ENCODE data around the gene URB2. TPM values are rescaled to one million over a fixed set of nuclear protein-coding genes. Genes with fewer than 3 reads are reported as not detected.

Gene URB2
- polyA plus RNA-seq, 1 of the 3 experiments (the other 2 are of a cell fraction): 8.2 TPM

Other genes starting within 250 kb of the URB2 start
- gene ACTA1, start 192.2 kb upstream of the URB2 start, polyA plus RNA-seq (2012; rRNA removed): 0.21 and 0.36 TPM in 2 replicates
- 10.9 and 14.8 TPM in 2 replicates for gene NUP133, start 117.9 kb upstream of the URB2 start, polyA plus RNA-seq (2012; rRNA removed)
- 5.7 and 7.4 TPM in 2 replicates for gene ABCB10, start 67.5 kb upstream of the URB2 start, polyA plus RNA-seq (2012; rRNA removed)
- 17.1 and 19.1 TPM in 2 replicates for gene TAF5L, start 125 bp upstream of the URB2 start, polyA plus RNA-seq (2012; rRNA removed)

All from SK-N-SH (cell line).